Calu3 (cell line): ENCODE data around the gene ETV5. TPM values are rescaled to one million over a fixed set of nuclear protein-coding genes. Genes with fewer than 3 reads are reported as not detected.

ENCODE experiments used
- BruUV-seq: library from RNA; stranded (reverse); fragments of 400-500 nt; replicated peaks from 2 replicates; lab custom pipeline; 2021; lab: Mats Ljungman, UMichigan
- CTCF ChIA-PET: fragments of 300-600 bp; sonication (Branson Sonifier 250); formaldehyde crosslinking; loops from one replicate; lab custom pipeline; 2022; ENCODE audit warnings: antibody characterized with exemption; lab: Charles Lee
- DNase-seq: peaks from one replicate; pipeline ENCODE4 v3.0.0; 2022
- H3K27ac Mint-ChIP-seq: one replicate; pipeline ENCODE4 v1.8.0; 2022; ENCODE audit warnings: mixed read lengths; ENCODE audit not compliant: unreplicated experiment
- H3K27me3 Mint-ChIP-seq: one replicate; pipeline ENCODE4 v1.8.0; 2022; ENCODE audit warnings: mixed read lengths; ENCODE audit not compliant: unreplicated experiment
- H3K36me3 Mint-ChIP-seq: one replicate; pipeline ENCODE4 v1.8.0; 2022; ENCODE audit warnings: mild to moderate bottlenecking, moderate library complexity, mixed read lengths; ENCODE audit not compliant: insufficient read depth, unreplicated experiment
- H3K4me1 Mint-ChIP-seq: one replicate; pipeline ENCODE4 v1.8.0; 2022; ENCODE audit warnings: mild to moderate bottlenecking, low read depth, mixed read lengths; ENCODE audit not compliant: unreplicated experiment
- H3K4me3 Mint-ChIP-seq: one replicate; pipeline ENCODE4 v1.8.0; 2022; ENCODE audit warnings: mild to moderate bottlenecking, low read depth, moderate library complexity, mixed read lengths; ENCODE audit not compliant: unreplicated experiment
- H3K9me3 Mint-ChIP-seq: one replicate; pipeline ENCODE4 v1.8.0; 2022; ENCODE audit warnings: low read depth, mixed read lengths; ENCODE audit not compliant: unreplicated experiment
- intact Hi-C: fragments of 100-400 bp; cut with micrococcal nuclease; formaldehyde crosslinking; loops from one replicate; pipeline ENCODE4 v1.10.0; 2022; ENCODE audit not compliant: unreplicated experiment
- total RNA-seq: library from RNA; stranded (reverse); gene quantifications from 2 replicates; pipeline ENCODE4 v1.2.3, GENCODE V29; 2022
- TF ChIP-seq, protein P1 (sequence below): fragments of 200-600 bp; IDR thresholded peaks from one replicate; pipeline ENCODE4 v1.8.0; 2022; ENCODE audit warnings: antibody characterized with exemption; ENCODE audit not compliant: unreplicated experiment

ETV5 gene
- total RNA-seq, 1 experiment from 2014 or later, result 108 TPM

DNA sequence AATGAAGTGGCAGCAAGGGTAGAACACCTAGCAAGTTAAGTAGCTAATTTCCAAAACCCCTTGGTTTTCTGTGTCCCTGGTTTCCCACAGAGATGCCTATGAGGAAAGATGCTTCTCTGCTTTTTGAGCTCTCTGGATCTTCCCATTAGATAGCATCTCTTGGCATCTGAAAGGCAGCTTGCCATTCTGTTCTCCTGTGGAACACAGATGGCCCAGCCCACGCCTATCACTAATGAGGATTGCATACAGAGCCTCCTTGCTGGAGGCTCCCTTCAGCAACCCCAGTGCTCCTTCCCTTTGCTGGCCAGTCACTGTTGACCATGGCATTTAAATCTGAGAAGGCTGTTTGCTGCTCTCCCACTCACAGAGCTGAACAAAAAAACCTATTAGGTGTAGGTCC is 34.4 kb upstream of the ETV5 start:
- Mint-ChIP-seq H3K4me1 (no peaks in the 10 kb centered on the region), H3K36me3 (no peaks in the 10 kb centered on the region), H3K27ac (no peak overlapping the region), H3K4me3 (no peak overlapping the region), H3K27me3 (peaks cover 10% of the 10 kb centered on the region), H3K9me3 (no peaks in the 10 kb centered on the region)
- BruUV-seq, result no TSS peak
- CTCF ChIA-PET, result interaction anchor here (0.6 to 1.1 kb wide), 3 partner anchors 13 to 922 kb away, joined by 3 to 4 read pairs (median 3); no protein-coding TSS in a partner anchor
- intact Hi-C loops, result no loop called here
- TF ChIP-seq, protein P1, sequence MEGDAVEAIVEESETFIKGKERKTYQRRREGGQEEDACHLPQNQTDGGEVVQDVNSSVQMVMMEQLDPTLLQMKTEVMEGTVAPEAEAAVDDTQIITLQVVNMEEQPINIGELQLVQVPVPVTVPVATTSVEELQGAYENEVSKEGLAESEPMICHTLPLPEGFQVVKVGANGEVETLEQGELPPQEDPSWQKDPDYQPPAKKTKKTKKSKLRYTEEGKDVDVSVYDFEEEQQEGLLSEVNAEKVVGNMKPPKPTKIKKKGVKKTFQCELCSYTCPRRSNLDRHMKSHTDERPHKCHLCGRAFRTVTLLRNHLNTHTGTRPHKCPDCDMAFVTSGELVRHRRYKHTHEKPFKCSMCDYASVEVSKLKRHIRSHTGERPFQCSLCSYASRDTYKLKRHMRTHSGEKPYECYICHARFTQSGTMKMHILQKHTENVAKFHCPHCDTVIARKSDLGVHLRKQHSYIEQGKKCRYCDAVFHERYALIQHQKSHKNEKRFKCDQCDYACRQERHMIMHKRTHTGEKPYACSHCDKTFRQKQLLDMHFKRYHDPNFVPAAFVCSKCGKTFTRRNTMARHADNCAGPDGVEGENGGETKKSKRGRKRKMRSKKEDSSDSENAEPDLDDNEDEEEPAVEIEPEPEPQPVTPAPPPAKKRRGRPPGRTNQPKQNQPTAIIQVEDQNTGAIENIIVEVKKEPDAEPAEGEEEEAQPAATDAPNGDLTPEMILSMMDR, result no peak
- DNase-seq, result no peak

DNA sequence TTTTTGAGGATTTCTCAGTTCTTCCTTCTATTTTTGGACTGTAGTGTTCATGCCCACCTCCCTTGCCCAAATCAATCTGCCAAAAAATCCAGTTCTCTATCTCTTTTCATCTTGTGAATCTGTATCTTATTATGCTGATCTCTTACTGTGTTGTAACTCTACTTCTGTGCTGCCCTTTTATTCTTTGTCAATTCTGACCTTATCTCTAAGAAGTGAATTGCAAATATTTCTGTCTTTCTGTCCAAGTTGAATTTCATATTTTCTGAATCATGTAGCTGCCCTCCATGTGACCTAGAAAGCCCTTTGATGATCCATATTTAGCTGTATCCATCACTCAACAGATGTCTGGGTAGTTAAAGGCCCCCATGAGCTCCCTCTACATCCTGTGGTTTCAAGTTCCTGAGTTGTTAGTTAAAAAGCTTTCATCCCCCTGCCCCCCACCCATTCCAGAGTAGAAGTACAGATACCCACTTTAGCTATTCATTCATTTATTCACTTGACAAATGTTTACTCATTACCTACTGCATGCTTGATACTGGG is 33.6 kb upstream of the ETV5 start:
- Mint-ChIP-seq H3K27ac (no peak overlapping the region), H3K36me3 (no peaks in the 10 kb centered on the region), H3K4me3 (no peak overlapping the region), H3K9me3 (no peaks in the 10 kb centered on the region), H3K27me3 (peaks cover 10% of the 10 kb centered on the region), H3K4me1 (no peaks in the 10 kb centered on the region)
- DNase-seq, result no peak
- TF ChIP-seq, protein P1, result no peak
- BruUV-seq, result no TSS peak
- intact Hi-C loops, result no loop called here
- CTCF ChIA-PET, result interaction anchor here (0.6 to 1.3 kb wide), 5 partner anchors 9 to 923 kb away, joined by 3 to 4 read pairs (median 3); no protein-coding TSS in a partner anchor

DNA sequence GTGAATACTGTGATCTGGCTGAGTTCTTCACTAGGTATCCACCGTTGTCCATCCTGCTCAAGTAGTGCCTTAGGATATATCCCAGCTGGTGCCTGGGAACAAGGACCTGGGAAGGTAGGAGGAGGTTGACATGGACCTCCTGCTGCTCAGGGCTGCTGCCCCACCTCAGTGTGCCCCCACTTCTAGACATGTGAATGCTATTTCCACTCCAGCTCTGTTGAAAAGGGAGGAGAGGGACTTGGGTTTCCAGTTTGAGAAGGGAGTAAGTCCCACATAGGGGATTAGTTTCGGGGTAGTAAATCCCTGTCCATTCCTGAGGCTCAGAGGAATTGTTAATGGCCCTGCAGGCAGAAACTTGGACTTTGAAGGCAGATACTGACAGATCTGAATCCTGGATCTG is 32.9 kb upstream of the ETV5 start:
- Mint-ChIP-seq H3K27ac (no peak overlapping the region), H3K27me3 (peaks cover 10% of the 10 kb centered on the region), H3K4me1 (no peaks in the 10 kb centered on the region), H3K9me3 (no peaks in the 10 kb centered on the region), H3K36me3 (no peaks in the 10 kb centered on the region), H3K4me3 (no peak overlapping the region)
- TF ChIP-seq, protein P1, result no peak
- intact Hi-C loops, result no loop called here
- CTCF ChIA-PET, result interaction anchor here (1.1 to 1.3 kb wide), 2 partner anchors 9 to 12 kb away, joined by 3 to 4 read pairs; no protein-coding TSS in a partner anchor
- BruUV-seq, result no TSS peak
- DNase-seq, result no peak

DNA sequence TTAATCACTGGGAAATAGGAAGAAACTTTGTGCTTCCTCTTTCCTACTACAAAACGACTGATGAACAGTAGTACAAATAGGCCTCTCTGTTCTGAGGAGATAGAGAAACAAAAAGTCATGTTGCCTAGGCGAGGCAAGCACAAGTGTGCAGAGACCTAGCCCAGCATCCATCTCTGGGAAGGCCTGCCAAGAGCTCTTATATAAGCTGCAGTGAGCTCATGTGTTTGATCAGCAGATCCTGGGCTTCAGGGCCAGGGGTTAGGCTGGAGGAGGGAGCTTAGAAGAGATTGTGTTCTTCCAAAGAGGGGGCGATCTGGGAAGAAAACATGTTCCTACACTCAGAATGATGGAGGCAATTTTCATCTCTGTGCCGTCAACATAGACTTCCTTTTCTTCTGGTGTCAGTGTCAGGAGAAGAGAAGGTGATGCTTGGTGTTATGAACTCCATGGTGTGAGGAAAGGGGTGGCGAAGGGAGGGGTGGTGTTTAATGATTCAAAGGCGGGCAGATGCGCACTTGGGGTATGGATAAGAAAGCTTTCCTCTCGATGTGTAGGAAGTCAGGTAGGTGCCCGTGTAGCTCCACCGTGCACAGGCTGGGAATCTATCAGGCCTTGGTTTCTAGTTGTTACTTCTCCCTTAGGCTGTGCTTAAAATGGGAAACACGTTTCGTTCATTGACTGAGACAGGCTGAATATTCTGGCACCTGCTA is 29.5 kb upstream of the ETV5 start:
- no TSS peak for BruUV-seq
- no peaks in the 10 kb centered on the region for H3K4me1 Mint-ChIP-seq
- no peak overlapping the region for H3K4me3 Mint-ChIP-seq
- H3K9me3 Mint-ChIP-seq, result no peaks in the 10 kb centered on the region
- TF ChIP-seq, protein P1, result no peak
- no peak for DNase-seq
- H3K27me3 Mint-ChIP-seq, result peaks cover 8% of the 10 kb centered on the region
- H3K36me3 Mint-ChIP-seq, result no peaks in the 10 kb centered on the region
- H3K27ac Mint-ChIP-seq, result no peak overlapping the region
- CTCF ChIA-PET, result interaction anchor here (1.0 to 1.2 kb wide), 3 partner anchors 14 to 24 kb away, joined by 3 read pairs; no protein-coding TSS in a partner anchor
- intact Hi-C loops, result no loop called here
